ENCODE data around the gene MACROD1. TPM values are rescaled to one million over a fixed set of nuclear protein-coding genes. Genes with fewer than 3 reads are reported as not detected.

The MACROD1 gene
- total RNA-seq, 1 experiment from 2014 or later = 26.3 TPM

DNA sequence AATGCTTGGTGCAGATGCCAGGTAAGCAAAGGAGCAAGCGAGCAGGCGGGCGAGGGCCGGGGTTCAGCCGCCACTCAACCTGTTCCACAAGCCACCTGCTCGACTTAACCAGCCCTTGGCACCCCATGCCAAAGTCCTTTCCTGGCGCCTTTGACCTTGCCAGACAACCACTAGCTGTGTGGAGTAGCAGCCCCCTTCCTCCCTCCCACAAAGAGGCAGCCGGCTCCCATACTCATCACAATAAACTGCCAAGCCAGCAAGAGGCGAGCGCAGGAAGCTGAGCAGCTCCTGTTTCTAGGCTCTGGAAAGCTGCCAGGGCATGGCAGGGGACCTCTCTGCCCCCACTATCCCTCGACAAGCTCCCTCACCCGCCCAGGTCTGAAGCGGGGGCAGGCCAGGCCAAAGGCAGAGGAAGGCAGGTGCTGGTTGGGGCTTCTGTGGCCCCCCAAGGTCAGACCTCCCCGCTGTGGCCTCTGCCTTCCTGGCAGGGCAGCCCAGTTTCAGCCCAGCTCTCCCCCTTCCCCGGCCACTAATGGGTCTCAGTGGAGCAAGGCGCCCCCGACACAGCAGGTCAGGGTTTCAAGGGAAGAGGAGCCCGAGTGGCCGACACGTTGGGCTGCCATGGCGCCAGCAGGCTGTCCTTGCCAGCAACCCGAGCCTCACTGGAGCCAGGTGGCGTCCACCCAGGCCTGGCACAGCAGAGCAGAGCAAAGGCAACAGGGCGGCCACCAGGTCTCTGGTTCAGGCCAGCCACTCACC lies 15.3 kb downstream of the MACROD1 start:
- Histone ChIP-seq H3K4me3 (no peak overlapping the region), H3K4me1 (peaks cover 9% of the 10 kb centered on the region; the same call in 1 of the 2 replicates), H3K36me3 (no peaks in the 10 kb centered on the region), H3K27me3 (no peaks in the 10 kb centered on the region), H3K9me3 (replicated peaks) (no peaks in the 10 kb centered on the region), H3K27ac (no peak overlapping the region)
- DNase-seq = no peak

DNA sequence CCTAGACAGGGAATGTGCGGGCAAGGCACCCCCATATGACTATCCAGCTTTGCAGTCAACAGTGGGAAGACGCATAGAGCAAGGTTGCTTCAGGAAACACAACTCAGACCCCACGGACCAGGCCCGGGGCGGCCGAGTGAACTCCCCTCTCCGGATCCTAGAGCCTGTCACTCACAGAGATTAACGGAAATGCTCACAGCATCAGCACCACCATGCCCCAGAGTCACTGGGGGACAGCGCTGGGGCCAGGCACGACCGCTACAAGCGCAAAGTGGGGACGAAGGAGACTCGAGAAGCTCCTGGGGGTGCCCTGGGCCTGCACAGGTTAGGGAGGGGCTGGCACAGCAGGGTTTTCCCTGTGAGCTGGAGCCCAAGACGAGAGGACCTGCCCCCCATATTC lies 15.9 kb downstream of the MACROD1 start:
- H3K9me3 ChIP-seq (replicated peaks) = no peaks in the 10 kb centered on the region
- no peak overlapping the region for H3K27ac ChIP-seq
- H3K36me3 ChIP-seq = no peaks in the 10 kb centered on the region
- no peak for DNase-seq
- no peak overlapping the region for H3K4me3 ChIP-seq
- peaks cover 9% of the 10 kb centered on the region; the same call in 1 of the 2 replicates for H3K4me1 ChIP-seq
- H3K27me3 ChIP-seq = no peaks in the 10 kb centered on the region

DNA sequence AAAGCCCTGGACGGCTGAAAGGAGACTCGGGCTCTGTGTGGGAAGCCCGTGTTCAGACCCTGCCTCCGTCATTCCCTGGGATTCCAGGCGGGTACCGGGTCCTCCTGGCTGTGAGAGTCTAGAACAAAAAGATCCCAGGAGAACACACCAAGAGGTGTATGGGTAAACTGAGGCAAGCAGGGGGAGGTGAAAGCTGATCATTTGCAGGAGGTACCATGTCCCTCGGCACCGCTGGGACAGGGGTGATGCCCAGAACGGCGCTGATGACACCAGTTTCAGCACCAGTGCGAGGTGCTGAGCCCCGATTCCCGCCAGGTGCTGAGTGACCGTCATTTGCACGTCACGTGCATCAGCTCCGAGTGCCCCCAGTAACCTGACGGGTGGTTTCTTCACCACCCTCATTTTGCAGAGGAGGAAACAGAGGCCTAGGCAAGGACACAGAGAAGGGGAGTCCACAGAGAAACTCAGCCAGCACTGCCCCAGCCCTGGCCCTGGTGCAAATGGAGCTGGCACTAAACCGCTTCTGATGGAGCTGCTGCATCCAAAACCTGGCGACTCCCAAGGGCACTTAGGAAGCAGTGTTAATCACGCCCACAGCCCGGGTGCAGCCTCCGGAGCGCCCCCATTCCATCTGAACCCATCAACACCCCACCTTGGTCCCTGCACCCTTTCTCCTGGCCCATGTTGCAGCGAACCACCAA lies 16.8 kb downstream of the MACROD1 start:
- Histone ChIP-seq H3K27ac (no peak overlapping the region), H3K27me3 (no peaks in the 10 kb centered on the region), H3K9me3 (replicated peaks) (no peaks in the 10 kb centered on the region), H3K4me3 (no peak overlapping the region), H3K4me1 (peaks cover 9% of the 10 kb centered on the region; the same call in 1 of the 2 replicates), H3K36me3 (0 out of 2 replicates have a peak, but pooled peaks cover 2% of the 10 kb centered on the region)
- no peak for DNase-seq

DNA sequence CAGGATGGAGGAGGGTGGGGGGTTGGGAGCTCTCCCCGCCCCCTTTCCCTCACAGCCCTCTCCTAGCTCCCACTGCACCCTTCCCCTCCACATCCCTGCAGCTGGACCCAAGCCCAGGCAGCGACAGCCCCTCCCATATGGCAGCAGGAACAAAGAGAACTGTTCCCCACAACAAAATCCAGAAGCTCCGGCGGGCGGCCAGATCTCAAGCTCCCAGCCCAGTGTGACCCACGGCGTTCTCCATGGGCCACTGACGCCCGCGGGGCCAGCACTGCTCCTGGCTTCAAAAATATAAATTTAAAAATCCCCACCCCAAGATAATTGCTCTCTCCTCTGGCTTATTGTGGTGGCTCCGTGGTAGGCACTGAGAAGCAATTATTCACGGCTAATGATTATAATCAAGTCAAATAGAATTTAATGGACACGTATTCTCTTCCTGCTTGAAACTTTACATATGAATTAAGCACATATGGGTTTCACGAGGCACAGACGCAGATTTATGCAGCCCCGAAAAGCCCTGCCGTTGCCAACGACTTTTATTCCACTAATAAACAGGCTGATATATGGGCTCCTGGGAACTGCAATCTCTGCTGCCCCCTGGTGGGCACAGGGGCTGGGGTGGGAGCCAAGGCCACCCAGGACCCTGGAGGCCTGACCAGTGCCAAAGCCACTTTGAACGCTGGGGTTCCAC lies 17.5 kb downstream of the MACROD1 start:
- Histone ChIP-seq H3K4me3 (no peak overlapping the region), H3K27ac (no peak overlapping the region; the same call in 1 of the 2 replicates), H3K9me3 (replicated peaks) (no peaks in the 10 kb centered on the region), H3K36me3 (0 out of 2 replicates have a peak, but pooled peaks cover 2% of the 10 kb centered on the region), H3K4me1 (peaks cover 7% of the 10 kb centered on the region; the same call in 1 of the 2 replicates), H3K27me3 (no peaks in the 10 kb centered on the region)
- DNase-seq = peak; percentile 70 to 88

DNA sequence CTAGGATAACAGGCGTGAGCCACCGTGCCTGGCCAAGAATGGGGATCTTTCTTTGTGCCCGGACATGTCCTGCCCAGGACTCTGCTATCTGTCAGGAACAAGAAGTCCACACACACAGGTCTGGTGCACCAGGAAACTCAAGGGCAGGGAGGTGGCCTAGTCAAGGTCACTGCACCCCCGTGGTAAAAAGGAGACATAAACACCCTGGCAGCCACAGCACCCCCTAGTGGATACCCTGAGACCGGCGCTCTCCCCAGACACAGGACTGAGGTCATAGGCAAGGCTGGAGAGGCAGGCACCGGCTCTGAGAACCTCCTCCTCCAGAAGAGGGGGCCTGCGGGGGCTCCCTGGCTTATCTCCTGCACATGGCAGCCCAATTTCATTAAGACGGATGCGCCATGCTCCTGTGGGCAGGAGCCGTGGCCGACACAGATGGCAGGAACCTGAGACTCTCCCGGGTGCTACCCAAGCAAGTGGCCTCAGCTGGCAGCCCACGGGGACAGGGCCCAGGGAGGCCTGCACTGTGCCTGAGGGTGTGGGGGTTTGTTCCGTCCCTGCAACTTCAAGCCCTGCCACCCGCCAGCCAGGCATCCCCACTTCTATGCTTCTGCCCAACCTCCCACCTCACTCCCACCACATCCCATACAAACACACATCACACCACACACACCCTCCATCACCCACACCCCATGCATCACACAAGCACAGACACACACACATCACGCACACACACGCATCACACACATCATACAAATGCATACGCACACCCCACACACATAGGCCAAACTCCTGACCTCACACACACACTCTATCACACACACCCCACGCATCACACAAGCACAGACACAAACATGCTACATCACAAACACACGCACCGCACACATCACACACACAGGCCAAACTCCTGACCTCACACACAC lies 19.6 kb downstream of the MACROD1 start:
- DNase-seq = peak; percentile 59 to 77
- Histone ChIP-seq H3K4me1 (no peaks in the 10 kb centered on the region), H3K27me3 (no peaks in the 10 kb centered on the region), H3K36me3 (0 out of 2 replicates have a peak, but pooled peaks cover 2% of the 10 kb centered on the region), H3K27ac (no peak overlapping the region), H3K9me3 (replicated peaks) (no peaks in the 10 kb centered on the region), H3K4me3 (no peak overlapping the region)

DNA sequence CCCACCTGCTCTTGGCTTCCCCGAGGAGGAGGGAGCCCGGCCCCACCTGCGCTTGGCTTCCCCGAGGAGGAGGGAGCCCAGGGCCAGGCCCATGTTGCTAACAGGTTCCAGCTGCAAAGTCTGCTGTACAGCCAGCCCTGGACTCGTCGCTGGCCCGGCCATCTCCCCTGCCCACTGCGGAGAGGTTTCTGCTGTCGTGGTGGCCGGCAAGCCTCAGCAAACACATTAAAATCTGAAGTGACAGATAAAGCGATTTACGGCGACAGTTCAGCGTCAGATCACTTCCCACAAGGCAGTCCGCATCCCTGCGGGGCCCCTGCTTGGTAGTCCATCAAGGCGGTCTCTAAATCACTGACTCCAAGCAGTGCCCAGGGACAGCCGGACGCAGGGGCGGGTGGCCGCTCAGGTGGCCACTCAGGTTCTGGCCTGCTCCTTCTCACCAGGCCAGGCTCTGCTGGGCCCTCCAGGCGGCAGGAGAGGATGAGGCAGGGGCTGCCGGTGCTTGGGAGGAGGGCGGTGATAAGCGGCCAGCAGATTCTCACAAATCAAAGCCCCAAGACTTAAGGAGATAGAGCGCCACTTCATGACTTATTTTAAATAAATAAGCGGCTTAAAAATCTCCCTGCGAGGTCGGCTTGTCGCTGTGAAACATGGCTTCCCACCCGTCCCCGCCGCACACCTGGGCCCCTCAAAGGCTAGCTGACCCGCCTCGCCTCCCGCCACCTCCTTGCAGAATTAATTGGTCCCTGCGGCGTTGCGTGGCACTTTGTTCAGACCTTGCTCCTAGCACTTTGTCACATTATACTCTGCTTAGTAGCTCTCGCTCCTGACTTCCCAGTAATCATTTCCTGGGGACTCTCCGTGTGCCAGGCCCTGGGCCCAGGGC lies 21.1 kb downstream of the MACROD1 start:
- Histone ChIP-seq H3K27ac (no peak overlapping the region), H3K36me3 (0 out of 2 replicates have a peak, but pooled peaks cover 2% of the 10 kb centered on the region), H3K27me3 (no peaks in the 10 kb centered on the region), H3K4me3 (no peak overlapping the region), H3K4me1 (no peaks in the 10 kb centered on the region), H3K9me3 (replicated peaks) (no peaks in the 10 kb centered on the region)
- no peak for DNase-seq

DNA sequence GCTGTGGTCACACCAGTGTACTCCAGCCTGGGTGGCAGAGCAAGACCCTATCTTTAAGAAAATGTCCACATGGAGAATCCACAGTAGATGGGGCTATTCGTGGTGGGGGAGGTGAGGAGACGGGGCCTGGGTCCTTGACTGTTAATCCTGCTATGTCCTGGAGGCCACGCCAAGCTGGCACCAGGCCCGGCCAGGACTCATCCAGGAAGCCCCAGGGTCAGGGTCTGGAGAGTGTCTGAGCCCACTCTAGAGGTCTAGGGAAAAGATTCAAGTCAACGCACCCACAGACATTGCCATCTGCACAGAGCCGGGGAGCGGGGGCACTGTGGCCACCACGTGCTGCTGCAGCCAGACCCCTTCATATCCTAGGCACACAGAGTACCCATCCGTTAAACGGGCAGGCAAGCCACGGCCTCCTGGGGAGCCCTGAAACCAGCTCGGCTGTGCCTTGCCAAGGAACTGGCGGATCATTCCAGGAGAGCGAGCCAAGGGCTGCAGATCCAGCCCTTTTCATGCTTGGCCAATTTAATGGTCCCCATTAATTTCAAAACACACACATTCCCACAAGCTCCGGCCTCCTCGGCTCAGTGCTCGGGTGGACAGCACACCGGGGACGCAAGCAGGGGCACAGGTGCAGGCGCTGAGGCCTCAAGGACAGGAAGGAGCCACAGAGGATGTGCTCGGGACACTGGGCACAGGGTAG lies 24.7 kb downstream of the MACROD1 start:
- Histone ChIP-seq H3K27ac (no peak overlapping the region), H3K4me3 (no peak overlapping the region), H3K36me3 (0 out of 2 replicates have a peak, but pooled peaks cover 2% of the 10 kb centered on the region), H3K4me1 (peaks cover 2% of the 10 kb centered on the region; the same call in 1 of the 2 replicates), H3K9me3 (replicated peaks) (no peaks in the 10 kb centered on the region), H3K27me3 (no peaks in the 10 kb centered on the region)
- DNase-seq = no peak

DNA sequence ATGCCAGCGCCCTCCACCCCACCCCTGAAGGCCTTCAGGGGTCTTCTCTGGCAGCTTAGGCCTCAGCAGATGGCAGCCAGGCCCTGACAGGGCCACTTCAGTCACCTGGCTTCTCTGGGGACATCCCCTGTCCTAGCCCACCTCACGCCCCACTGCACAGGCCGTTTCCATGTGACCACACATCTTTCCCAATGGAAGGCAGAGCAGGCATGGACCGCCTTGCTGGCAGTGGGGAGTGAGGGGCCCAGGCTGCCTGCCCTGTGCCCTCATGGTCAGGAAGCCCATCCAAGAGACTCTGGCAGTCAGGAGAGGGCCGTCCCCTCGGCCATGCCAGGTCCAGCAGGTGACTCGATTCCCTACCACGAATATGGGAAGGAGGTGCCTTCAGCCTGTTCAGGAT lies 25.8 kb downstream of the MACROD1 start:
- no peaks in the 10 kb centered on the region for H3K9me3 ChIP-seq (replicated peaks)

DNA sequence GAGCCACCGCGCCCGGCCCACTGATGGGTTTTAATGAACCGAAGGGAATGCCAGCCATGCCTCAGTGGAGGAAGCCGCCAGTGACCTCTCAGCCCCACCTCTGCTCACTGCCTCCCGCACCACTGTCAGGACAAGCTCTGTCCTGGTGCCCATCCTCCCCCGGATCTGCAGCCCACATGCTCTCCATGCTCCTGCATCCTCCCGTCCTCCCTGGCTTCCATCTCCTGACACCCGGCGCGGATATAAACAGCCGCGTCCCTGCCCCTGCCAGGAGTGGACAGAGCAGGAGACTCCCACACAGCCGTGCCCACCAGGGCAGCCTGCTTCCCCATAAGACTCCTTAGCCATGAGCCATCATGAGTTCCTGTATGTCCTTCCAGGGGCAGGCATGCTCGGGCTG lies 26.9 kb downstream of the MACROD1 start:
- H3K4me1 ChIP-seq = peaks cover 6% of the 10 kb centered on the region; the same call in 1 of the 2 replicates
- H3K9me3 ChIP-seq (replicated peaks) = no peaks in the 10 kb centered on the region
- H3K27ac ChIP-seq = no peak overlapping the region
- H3K36me3 ChIP-seq = no peaks in the 10 kb centered on the region
- H3K27me3 ChIP-seq = no peaks in the 10 kb centered on the region
- no peak for DNase-seq
- no peak overlapping the region for H3K4me3 ChIP-seq

More for the DNA sequence above, 25.8 kb downstream of the MACROD1 start:
- Histone ChIP-seq H3K4me3 (no peak overlapping the region), H3K4me1 (peaks cover 2% of the 10 kb centered on the region; the same call in 1 of the 2 replicates), H3K27me3 (no peaks in the 10 kb centered on the region), H3K36me3 (0 out of 2 replicates have a peak, but pooled peaks cover 2% of the 10 kb centered on the region), H3K27ac (no peak overlapping the region)
- DNase-seq = no peak

DNA sequence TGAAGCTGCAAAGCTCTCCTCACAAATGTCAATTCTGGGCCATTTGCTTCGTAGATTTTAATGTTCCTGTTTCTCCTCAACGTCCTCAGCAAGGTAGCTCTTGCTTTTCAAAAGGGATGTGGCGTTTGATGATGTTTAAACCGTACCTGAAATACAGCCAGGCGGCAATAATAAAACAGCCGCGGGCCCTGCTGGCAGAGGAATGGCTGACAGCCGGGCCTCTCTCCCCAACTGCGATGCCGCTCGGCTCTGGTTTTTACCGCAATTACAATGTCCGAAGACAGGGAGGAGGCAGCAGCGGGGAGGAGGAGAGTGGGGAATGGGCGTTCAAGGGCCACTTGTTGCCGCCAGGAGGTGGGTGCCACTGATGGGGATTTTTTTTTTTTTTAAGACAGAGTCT lies 27.5 kb downstream of the MACROD1 start:
- Histone ChIP-seq H3K4me1 (peaks cover 13% of the 10 kb centered on the region), H3K27ac (no peak overlapping the region), H3K9me3 (replicated peaks) (no peaks in the 10 kb centered on the region), H3K36me3 (no peaks in the 10 kb centered on the region), H3K4me3 (no peak overlapping the region), H3K27me3 (no peaks in the 10 kb centered on the region)
- DNase-seq = no peak

DNA sequence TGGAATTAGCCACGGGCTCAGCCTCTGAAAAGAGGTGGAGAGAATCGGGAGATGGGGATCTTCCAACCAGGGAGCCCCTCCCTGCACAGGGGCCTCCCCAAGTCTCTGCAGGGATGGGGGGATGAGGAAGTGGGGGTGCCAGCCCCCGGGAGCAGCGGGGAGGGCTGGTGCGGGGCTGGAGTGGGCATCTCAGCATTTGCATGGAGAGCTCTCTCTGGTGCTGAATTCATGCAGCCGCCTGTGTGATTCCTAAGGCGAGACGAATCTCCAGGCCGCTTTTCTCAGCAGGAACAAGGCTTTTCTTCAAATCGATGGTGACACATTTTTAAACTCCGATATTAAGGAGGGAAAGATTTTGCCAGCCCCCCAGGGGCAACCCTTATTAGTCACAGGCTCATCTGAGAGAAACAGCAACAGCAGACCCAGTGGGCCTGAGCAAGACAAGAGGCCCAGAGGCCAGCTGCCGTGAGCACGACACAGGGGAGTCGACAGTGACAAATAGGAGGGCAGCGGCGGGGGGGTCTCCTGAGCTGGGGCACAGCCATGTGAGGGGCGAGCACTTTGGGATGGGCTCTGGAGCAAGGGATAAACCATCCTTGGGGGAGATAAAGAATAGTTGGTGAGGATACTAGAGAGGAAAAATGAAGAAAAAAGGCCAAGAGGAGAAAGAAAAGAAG lies 29.0 kb downstream of the MACROD1 start:
- peak overlapping the region; percentile 20; the same call in 1 of the 2 replicates for H3K27ac ChIP-seq
- no peaks in the 10 kb centered on the region for H3K36me3 ChIP-seq
- H3K4me3 ChIP-seq = no peak overlapping the region
- peaks cover 24% of the 10 kb centered on the region for H3K4me1 ChIP-seq
- H3K9me3 ChIP-seq (replicated peaks) = no peaks in the 10 kb centered on the region
- H3K27me3 ChIP-seq = no peaks in the 10 kb centered on the region
- DNase-seq = peak; percentile 34 to 36

DNA sequence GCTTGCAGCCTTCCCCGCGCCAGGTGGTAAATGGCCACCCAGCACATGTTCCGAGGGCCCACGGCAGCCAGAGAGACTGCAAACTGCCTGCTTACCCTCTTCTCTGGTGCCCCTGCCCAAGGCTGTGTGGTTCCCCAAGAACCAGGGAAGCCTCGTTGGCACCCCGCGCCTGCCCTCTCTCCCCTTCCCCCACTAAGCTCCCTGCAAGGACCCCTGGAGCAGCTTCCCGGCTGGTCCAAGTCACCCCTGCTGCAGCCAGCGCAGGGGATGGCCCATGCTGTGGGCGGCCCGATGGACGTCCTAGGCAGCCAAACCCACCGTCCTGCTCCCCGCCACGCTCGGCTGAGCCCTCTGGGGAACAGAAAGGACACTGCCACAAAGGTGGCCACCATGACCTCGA lies 30.2 kb downstream of the MACROD1 start:
- DNase-seq = no peak
- Histone ChIP-seq H3K4me3 (no peak overlapping the region), H3K4me1 (peaks cover 31% of the 10 kb centered on the region), H3K36me3 (no peaks in the 10 kb centered on the region), H3K27ac (no peak overlapping the region), H3K27me3 (no peaks in the 10 kb centered on the region), H3K9me3 (replicated peaks) (no peaks in the 10 kb centered on the region)

Measured in SJCRH30 (cell line).